Lower lobe of right lung (tissue), 2 donors: ENCODE measurements around the gene B3GALT4. TPM values are rescaled to one million over a fixed set of nuclear protein-coding genes. Genes with fewer than 3 reads are reported as not detected.

Experiments
- ATAC-seq, 2 donors: fragments of 200-7000 bp; cut with Tn5 transposase; one replicate each; pipeline ENCODE4 v1.9.1; 2020 to 2022; ENCODE audit warnings: mild to moderate bottlenecking in 2 of 2, moderate library complexity in 2 of 2
- DNase-seq: peaks from one replicate; pipeline ENCODE4 v3.0.0-alpha.2; 2020
- H3K27ac ChIP-seq: fragments of 200-600 bp; one replicate; pipeline ENCODE4 v1.8.0; 2022
- H3K27me3 ChIP-seq: fragments of 200-600 bp; one replicate; pipeline ENCODE4 v1.8.0; 2022; ENCODE audit warnings: low read depth
- H3K36me3 ChIP-seq: fragments of 200-600 bp; one replicate; pipeline ENCODE4 v1.8.0; 2022; ENCODE audit warnings: mild to moderate bottlenecking
- H3K4me1 ChIP-seq: fragments of 200-600 bp; one replicate; pipeline ENCODE4 v1.8.0; 2022
- H3K4me3 ChIP-seq: fragments of 200-600 bp; one replicate; pipeline ENCODE4 v1.8.0; 2022; ENCODE audit warnings: mild to moderate bottlenecking
- H3K9me3 ChIP-seq: fragments of 200-600 bp; one replicate; pipeline ENCODE4 v1.8.0; 2022
- intact Hi-C: fragments of 100-400 bp; cut with DNase I; formaldehyde crosslinking; loops from one replicate; pipeline ENCODE4 v1.11.0; 2022
- total RNA-seq: library from RNA; stranded (reverse); fragmentation: NEBNext Ultra II Directional; extraction: Animal tissue kit (Norgen Biotek cat#: 25700); gene quantifications from one replicate; pipeline ENCODE4 v1.2.1, GENCODE V29; 2021
- TF ChIP-seq, protein P1 (sequence below): fragments of 200-600 bp; IDR thresholded peaks from one replicate; pipeline ENCODE4 v1.8.0; 2022; ENCODE audit warnings: antibody characterized with exemption, mild to moderate bottlenecking
- donor health status: DM: no; HTN: yes; CAD: no; lungs with severe emphysema.

Gene B3GALT4
- total RNA-seq, 1 donor from 2014 or later: 19.6 TPM

DNA sequence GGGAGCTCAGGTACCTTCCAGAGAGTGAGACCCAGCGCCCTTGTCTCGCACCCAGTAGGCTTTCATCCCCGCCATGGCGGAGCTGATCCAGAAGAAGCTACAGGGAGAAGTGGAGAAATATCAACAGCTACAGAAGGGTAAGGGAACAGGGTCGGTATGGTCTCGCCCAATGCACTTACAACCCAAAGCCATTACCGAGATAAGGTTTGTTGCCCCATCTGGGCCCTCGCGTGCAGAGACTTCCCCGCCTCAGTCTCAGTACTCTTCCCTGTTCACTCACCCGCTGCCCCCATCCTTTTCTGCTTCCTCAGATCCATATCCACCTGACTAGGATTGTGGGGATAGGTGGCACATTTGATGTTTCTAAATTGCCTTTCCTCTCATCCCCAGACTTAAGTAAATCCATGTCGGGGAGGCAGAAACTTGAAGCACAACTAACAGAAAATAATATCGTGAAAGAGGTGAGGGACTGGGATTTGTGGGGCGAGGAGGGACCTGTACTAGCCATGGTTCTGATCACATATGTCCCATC is 12.9 kb downstream of the B3GALT4 start:
- H3K9me3 ChIP-seq: no peaks in the 10 kb centered on the region
- TF ChIP-seq, protein P1, sequence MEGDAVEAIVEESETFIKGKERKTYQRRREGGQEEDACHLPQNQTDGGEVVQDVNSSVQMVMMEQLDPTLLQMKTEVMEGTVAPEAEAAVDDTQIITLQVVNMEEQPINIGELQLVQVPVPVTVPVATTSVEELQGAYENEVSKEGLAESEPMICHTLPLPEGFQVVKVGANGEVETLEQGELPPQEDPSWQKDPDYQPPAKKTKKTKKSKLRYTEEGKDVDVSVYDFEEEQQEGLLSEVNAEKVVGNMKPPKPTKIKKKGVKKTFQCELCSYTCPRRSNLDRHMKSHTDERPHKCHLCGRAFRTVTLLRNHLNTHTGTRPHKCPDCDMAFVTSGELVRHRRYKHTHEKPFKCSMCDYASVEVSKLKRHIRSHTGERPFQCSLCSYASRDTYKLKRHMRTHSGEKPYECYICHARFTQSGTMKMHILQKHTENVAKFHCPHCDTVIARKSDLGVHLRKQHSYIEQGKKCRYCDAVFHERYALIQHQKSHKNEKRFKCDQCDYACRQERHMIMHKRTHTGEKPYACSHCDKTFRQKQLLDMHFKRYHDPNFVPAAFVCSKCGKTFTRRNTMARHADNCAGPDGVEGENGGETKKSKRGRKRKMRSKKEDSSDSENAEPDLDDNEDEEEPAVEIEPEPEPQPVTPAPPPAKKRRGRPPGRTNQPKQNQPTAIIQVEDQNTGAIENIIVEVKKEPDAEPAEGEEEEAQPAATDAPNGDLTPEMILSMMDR: no peak
- peaks cover 74% of the 10 kb centered on the region for H3K36me3 ChIP-seq
- ATAC-seq (peak; percentile 2 to 11), DNase-seq (no peak)
- intact Hi-C loops: no loop called here
- no peaks in the 10 kb centered on the region for H3K27me3 ChIP-seq
- peaks cover 25% of the 10 kb centered on the region for H3K4me1 ChIP-seq
- H3K4me3 ChIP-seq: peak overlapping the region; percentile 76
- H3K27ac ChIP-seq: peak overlapping the region; percentile 75

DNA sequence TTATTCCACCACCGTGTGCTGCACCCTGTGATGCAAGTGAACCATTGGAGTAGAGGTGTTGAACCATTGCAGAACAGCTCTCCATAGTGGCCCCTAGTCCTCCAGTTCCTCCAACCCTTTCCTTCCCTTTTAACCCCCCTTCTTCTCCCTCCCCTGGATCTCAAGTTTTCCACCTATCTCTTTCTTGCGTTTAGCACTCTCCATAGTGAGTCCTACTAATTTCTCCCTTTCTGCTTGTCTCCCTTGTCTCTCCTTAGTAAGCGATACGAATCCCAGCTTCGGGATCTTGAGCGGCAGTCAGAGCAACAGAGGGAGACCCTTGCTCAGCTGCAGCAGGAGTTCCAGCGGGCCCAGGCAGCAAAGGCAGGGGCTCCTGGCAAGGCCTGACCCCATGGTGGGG is 13.5 kb downstream of the B3GALT4 start:
- peaks cover 25% of the 10 kb centered on the region for H3K4me1 ChIP-seq
- no peaks in the 10 kb centered on the region for H3K27me3 ChIP-seq
- ATAC-seq (no peak), DNase-seq (no peak)
- TF ChIP-seq, protein P1: no peak
- peak overlapping the region; percentile 76 for H3K4me3 ChIP-seq
- no peak overlapping the region for H3K27ac ChIP-seq
- no peaks in the 10 kb centered on the region for H3K9me3 ChIP-seq
- intact Hi-C loops: no loop called here
- peaks cover 74% of the 10 kb centered on the region for H3K36me3 ChIP-seq

DNA sequence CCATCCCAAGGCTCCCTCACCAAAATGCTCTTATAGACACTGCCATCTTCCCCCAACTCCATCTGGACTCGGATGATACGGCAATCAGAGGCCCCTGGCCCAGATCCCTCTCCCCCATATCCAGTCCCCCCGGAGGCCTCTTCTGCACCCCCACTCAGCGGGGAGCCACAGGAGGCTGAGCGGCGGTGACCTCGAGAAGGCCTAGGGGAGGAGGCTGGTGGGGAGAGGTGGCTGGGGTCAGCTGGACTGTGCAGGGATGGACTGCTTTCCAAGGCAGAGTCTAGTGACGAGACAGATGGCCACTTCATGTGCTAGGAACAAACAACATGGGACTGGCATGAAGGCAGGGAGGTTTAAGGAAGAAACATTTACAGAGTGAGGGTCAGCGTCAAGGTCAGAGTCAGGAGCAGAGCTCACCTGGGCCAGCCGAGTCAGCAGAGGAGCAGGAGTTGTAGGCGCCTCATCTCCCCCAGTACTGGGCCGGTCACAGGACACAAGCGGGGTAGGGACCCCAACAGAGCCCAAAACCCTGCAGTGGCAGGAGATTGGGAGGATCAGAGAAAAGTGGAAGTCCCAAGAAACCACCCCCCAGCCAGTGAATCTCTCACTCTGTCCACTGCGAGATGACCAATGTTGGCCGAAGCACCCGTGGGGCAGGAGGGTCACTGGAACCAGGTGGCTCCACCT is 16.2 kb downstream of the B3GALT4 start:
- Histone ChIP-seq H3K27ac (no peak overlapping the region), H3K36me3 (peaks cover 64% of the 10 kb centered on the region), H3K9me3 (no peaks in the 10 kb centered on the region), H3K4me1 (peaks cover 37% of the 10 kb centered on the region), H3K27me3 (no peaks in the 10 kb centered on the region), H3K4me3 (no peak overlapping the region)
- intact Hi-C loops: no loop called here
- no peak for ATAC-seq
- TF ChIP-seq, protein P1: no peak
- DNase-seq: no peak

DNA sequence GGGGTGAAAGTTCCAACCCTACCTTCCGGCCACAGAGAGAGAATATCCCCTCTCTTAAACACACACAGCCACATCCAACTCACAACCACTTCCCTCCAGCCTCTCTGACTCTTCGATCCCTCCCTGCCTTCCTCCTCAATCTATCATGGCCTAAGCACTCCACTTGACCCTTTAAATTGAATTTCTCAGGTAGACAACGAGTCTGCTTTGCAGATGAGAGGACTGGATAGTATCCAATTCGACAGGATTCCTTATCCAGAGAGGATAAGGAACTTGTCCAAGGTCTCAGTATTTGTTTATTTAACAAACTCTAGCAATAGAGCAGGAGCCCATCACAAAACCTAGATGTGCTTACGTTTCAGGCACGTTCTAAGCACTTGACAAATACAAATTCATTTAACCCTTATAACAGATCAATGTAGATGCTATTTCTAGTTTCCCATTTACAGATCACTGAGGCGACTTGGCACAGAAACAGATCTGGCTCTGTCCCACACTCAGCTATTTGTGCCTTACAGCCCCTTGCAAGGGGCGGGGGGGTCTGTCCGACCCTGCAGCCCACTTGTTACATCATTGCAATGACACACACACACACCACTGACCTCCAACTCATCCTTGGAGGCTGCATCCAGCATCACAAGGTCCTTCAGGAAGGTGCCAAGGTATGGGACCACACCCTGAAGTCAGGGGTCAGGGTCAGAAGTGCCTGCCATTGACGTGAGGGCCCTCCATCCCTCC is 17.3 kb downstream of the B3GALT4 start:
- peaks cover 64% of the 10 kb centered on the region for H3K36me3 ChIP-seq
- no peak overlapping the region for H3K4me3 ChIP-seq
- no peak overlapping the region for H3K27ac ChIP-seq
- H3K9me3 ChIP-seq: no peaks in the 10 kb centered on the region
- intact Hi-C loops: no loop called here
- TF ChIP-seq, protein P1: no peak
- H3K4me1 ChIP-seq: peaks cover 32% of the 10 kb centered on the region
- DNase-seq: no peak
- H3K27me3 ChIP-seq: no peaks in the 10 kb centered on the region
- no peak for ATAC-seq

DNA sequence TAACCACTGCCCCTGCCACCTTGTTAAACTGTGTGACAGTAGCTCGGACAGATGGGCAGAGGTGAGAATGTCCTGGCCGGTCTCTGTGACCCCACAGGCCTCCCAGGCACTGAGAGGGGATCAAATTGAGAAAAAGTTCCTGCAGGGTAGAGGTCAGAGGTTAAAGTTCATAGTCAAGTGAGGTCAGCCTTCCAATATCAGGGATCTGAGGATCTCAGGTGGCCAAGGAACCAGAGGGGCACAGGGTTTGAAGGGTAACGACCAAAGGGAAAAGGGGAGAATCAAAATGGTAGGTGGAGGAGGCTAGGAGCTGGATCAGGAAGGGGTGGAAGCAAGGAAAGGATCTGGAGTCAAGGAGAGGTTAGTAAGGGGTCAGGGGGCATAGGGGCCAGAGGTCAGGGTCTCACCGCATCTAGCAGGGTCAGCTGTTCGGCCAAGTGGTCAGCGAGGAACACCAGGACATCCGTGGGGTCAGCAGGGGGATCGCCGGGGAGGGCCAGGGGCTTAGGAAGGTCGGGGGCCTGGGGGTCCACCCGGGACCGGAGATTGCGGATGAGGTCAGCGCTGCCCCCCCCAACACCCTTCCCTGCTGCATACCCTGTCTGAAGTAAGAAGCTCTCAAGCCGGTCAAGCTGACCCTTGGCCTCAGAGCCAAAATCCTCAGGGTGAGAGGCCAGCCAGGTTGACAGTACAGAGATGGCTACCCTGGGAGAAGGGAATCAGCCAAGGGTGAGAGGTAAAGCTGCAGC is 18.9 kb downstream of the B3GALT4 start:
- no peaks in the 10 kb centered on the region for H3K27me3 ChIP-seq
- H3K36me3 ChIP-seq: peaks cover 61% of the 10 kb centered on the region
- H3K4me3 ChIP-seq: no peak overlapping the region
- H3K27ac ChIP-seq: no peak overlapping the region
- no peak for DNase-seq
- intact Hi-C loops: no loop called here
- no peaks in the 10 kb centered on the region for H3K9me3 ChIP-seq
- peaks cover 30% of the 10 kb centered on the region for H3K4me1 ChIP-seq
- ATAC-seq: no peak
- TF ChIP-seq, protein P1: no peak
